Stimulated activated CD8-positive, alpha-beta memory T cell treated with anti-CD3 and anti-CD28 coated beads, Interleukin-15, amount 100 ng/mL, for 24 hours (primary cell): Measurements from ENCODE around the gene BCAP29.

Source experiments
- DNase-seq: peaks from one replicate; pipeline ENCODE4 v3.0.0-alpha.2; 2020; ENCODE audit warnings: low read depth

Gene BCAP29

DNA sequence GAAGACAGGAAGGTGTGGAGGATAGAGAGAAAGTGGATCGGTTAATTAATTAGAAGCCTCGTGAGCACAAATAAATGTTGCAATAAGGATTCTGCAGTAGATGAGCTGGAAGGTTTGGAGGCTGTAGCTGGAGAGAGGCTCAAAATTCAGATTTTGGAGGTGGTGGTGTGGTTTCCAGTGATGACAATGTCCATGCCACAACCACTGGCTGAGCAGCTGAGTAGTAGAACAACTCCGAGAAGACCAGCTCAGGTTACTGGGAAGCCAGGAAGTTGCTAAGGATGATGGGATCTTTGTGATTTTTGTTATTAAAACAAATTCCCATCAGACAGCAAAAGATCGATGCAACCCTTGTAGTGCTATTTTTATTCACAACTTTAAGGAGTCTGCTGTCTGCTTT lies 88.2 kb downstream of the BCAP29 start:
- DNase-seq, result no peak
